Karpas-422 (cell line): Measurements from ENCODE around the gene SEC14L3. TPM values are rescaled to one million over a fixed set of nuclear protein-coding genes. Genes with fewer than 3 reads are reported as not detected.

ENCODE experiments used
- DNase-seq: peaks from one replicate; pipeline ENCODE4 v3.0.0-alpha.2; 2015
- H2AFZ ChIP-seq: fragments of 200-600 bp; sonication (generic); 2 replicates; pipeline ENCODE4 v1.6.1; 2014; ENCODE audit warnings: antibody characterized with exemption, low read length, mixed read lengths
- H3K27ac ChIP-seq: fragments of 200-600 bp; sonication (generic); 2 replicates; pipeline ENCODE4 v1.5.1; 2014; ENCODE audit warnings: mild to moderate bottlenecking, low read length, moderate library complexity
- H3K27me3 ChIP-seq: fragments of 200-600 bp; sonication (generic); 2 replicates; pipeline ENCODE4 v1.6.1; 2014; ENCODE audit warnings: low read length, mixed read lengths
- H3K36me3 ChIP-seq: fragments of 200-600 bp; sonication (generic); 2 replicates; pipeline ENCODE4 v1.6.1; 2014; ENCODE audit warnings: low read length, mixed read lengths; ENCODE audit not compliant: insufficient read depth
- H3K4me1 ChIP-seq: fragments of 200-600 bp; sonication (generic); 2 replicates; pipeline ENCODE4 v1.6.1; 2014; ENCODE audit warnings: mild to moderate bottlenecking, low read length, mixed read lengths
- H3K4me2 ChIP-seq: fragments of 200-600 bp; sonication (generic); 2 replicates; pipeline ENCODE4 v1.6.1; 2014; ENCODE audit warnings: low read length, low read depth, mild to moderate bottlenecking; ENCODE audit not compliant: poor library complexity, severe bottlenecking
- H3K4me3 ChIP-seq: fragments of 200-600 bp; sonication (generic); 2 replicates; pipeline ENCODE4 v1.5.1; 2014; ENCODE audit warnings: mild to moderate bottlenecking, antibody characterized with exemption, low read length, mixed read lengths
- H3K79me2 ChIP-seq: fragments of 200-600 bp; sonication (generic); 2 replicates; pipeline ENCODE4 v1.6.1; 2014; ENCODE audit warnings: mild to moderate bottlenecking, low read length, mixed read lengths
- H3K9ac ChIP-seq: fragments of 200-600 bp; sonication (generic); 2 replicates; pipeline ENCODE4 v1.6.0; 2014; ENCODE audit warnings: low read length
- H3K9me2 ChIP-seq: fragments of 200-600 bp; sonication (generic), shearing (Covaris generic); replicated peaks from 2 replicates; pipeline ENCODE4 v1.6.0; 2014; ENCODE audit warnings: mild to moderate bottlenecking, low read length, moderate library complexity; ENCODE audit not compliant: insufficient read depth
- H3K9me3 ChIP-seq: fragments of 300-700, 200-600 bp; sonication (generic); 2 replicates; pipeline ENCODE4 v1.6.1; 2014; ENCODE audit warnings: low read length, mixed read lengths
- H4K20me1 ChIP-seq: fragments of 200-600 bp; sonication (generic); 2 replicates; pipeline ENCODE4 v1.6.1; 2014; ENCODE audit warnings: mild to moderate bottlenecking, antibody characterized with exemption, low read length, low read depth; ENCODE audit not compliant: insufficient read depth
- small RNA-seq: library from RNA; depleted of rRNA; stranded (forward); fragments of <200 nt; gene quantifications from one replicate; pipeline ENCODE3, GENCODE V24; 2014
- total RNA-seq: library from RNA; depleted of rRNA; stranded (reverse); fragments of >200 nt; shearing (Covaris generic); gene quantifications from 2 replicates; pipeline ENCODE4 v1.2.3, GENCODE V29; 2014; ENCODE audit warnings: low replicate concordance; rRNA removed

Gene SEC14L3
- total RNA-seq, 1 experiment from 2014 or later = not detected

DNA sequence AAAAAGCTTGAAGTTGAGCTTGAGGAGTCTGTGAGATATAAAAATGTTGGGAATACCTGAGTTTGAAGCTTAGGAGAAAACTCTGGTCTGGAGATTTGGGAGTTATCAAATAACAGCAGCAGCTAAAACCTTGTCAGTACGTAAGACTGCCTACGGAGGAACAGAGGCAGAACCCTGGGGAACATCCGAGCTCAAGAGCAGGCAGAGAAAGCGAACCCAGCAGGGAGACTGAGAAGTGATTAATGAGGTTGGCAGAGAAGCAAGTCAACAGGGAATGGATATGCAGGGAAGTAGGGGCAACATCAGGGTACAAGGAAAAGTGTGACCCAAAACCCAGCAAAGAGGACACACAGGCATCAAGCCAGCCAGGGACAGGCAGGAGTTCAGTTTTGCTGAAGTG is 58.8 kb downstream of the SEC14L3 start:
- Histone ChIP-seq H3K27me3 (no peaks in the 10 kb centered on the region), H3K4me1 (no peaks in the 10 kb centered on the region), H3K9me2 (no peaks in the 10 kb centered on the region), H4K20me1 (no peaks in the 10 kb centered on the region), H3K9ac (no peak overlapping the region), H3K27ac (no peak overlapping the region), H3K36me3 (peaks cover 22% of the 10 kb centered on the region; the same call in 1 of the 2 replicates), H2AFZ (no peak overlapping the region), H3K9me3 (no peaks in the 10 kb centered on the region), H3K4me2 (no peak overlapping the region), H3K4me3 (no peak overlapping the region), H3K79me2 (no peaks in the 10 kb centered on the region)
- no peak for DNase-seq

DNA sequence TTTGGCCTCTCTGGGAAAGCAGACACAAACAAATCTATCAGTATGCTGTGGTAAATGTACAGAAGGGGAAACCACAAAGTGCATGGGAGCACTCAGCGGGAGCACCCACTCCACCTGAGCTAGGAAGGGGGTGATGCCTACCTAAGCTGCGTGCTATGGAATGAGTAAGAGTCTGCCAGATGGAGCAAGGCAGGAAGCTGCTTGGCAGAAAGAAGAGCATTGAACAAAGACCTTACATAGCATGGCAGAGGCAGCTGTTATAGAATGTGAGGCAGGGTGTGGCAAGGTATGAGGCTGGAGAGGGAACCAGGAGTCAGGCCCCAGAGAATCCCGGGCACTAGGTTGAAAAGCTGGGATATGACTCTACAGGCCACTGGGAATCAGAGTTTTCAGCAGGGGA is 60.0 kb downstream of the SEC14L3 start:
- peaks cover 18% of the 10 kb centered on the region; the same call in 1 of the 2 replicates for H3K36me3 ChIP-seq
- no peaks in the 10 kb centered on the region for H3K4me1 ChIP-seq
- H3K4me3 ChIP-seq = no peak overlapping the region
- no peaks in the 10 kb centered on the region for H3K79me2 ChIP-seq
- H3K27ac ChIP-seq = no peak overlapping the region
- H3K9ac ChIP-seq = no peak overlapping the region
- H4K20me1 ChIP-seq = no peaks in the 10 kb centered on the region
- H3K9me2 ChIP-seq = no peaks in the 10 kb centered on the region
- DNase-seq = no peak
- H3K9me3 ChIP-seq = no peaks in the 10 kb centered on the region
- no peak overlapping the region for H2AFZ ChIP-seq
- no peaks in the 10 kb centered on the region for H3K27me3 ChIP-seq
- no peak overlapping the region for H3K4me2 ChIP-seq

Small RNAs within 50 kb of the gene (small RNA-seq; reads per million reads assigned to genes)
- gene AC004832.3 (not detected), gene RNU6-564P (not detected)

Other genes starting within 250 kb of the SEC14L3 start
- not detected in 2 replicates for gene LIF, start 225.3 kb downstream of the SEC14L3 start, total RNA-seq
- gene OSM, start 205.2 kb downstream of the SEC14L3 start, total RNA-seq = not detected in 2 replicates
- gene CASTOR1, start 182.5 kb downstream of the SEC14L3 start, total RNA-seq = 3.2 and 8.4 TPM in 2 replicates
- 7.6 and 16.9 TPM in 2 replicates for gene TBC1D10A, start 145.1 kb downstream of the SEC14L3 start, total RNA-seq
- 79.0 and 111 TPM in 2 replicates for gene SF3A1, start 115.1 kb downstream of the SEC14L3 start, total RNA-seq
- gene CCDC157, start 115.0 kb downstream of the SEC14L3 start, total RNA-seq = 0.69 and 0.82 TPM in 2 replicates
- gene RNF215, start 84.6 kb downstream of the SEC14L3 start, total RNA-seq = 4.0 and 16.9 TPM in 2 replicates
- gene SEC14L2, start 75.0 kb downstream of the SEC14L3 start, total RNA-seq = 8.4 and 11.6 TPM in 2 replicates
- gene MTFP1, start 46.2 kb downstream of the SEC14L3 start, total RNA-seq = 69.4 and 120 TPM in 2 replicates
- gene SEC14L4, start 33.7 kb upstream of the SEC14L3 start, total RNA-seq = not detected in 2 replicates
- gene SEC14L6, start 74.7 kb upstream of the SEC14L3 start, total RNA-seq = not detected in 2 replicates
- gene GAL3ST1, start 102.6 kb upstream of the SEC14L3 start, total RNA-seq = not detected in 2 replicates
- 93.6 and 110 TPM in 2 replicates for gene PES1, start 119.9 kb upstream of the SEC14L3 start, total RNA-seq
- 0.18 and 0.93 TPM in 2 replicates for gene TCN2, start 135.2 kb upstream of the SEC14L3 start, total RNA-seq
- gene SLC35E4, start 163.8 kb upstream of the SEC14L3 start, total RNA-seq = 0.97 and 1.2 TPM in 2 replicates
- gene DUSP18, start 195.9 kb upstream of the SEC14L3 start, total RNA-seq = 6.3 and 11.2 TPM in 2 replicates
- gene OSBP2, start 222.9 kb upstream of the SEC14L3 start, total RNA-seq = 0.07 and 0.14 TPM in 2 replicates